ENCODE data around the gene CCDC106. TPM values are rescaled to one million over a fixed set of nuclear protein-coding genes. Genes with fewer than 3 reads are reported as not detected.

CCDC106 gene
- total RNA-seq, 2 experiments from 2014 or later = 29.0 to 30.1 TPM

GRCh38 chr19:55681131-55682092, 33.4 kb downstream of the CCDC106 start:
- no peaks in the 10 kb centered on the region for H4K20me1 ChIP-seq (ENCODE audit: insufficient read depth, low read length)
- CTCF ChIA-PET (ENCODE audit: unreplicated experiment) = no interaction called here

GRCh38 chr19:55683449-55684261, 35.6 kb downstream of the CCDC106 start:
- CTCF ChIA-PET (ENCODE audit: unreplicated experiment) = interaction anchor here (0.6 kb wide), 1 partner anchor 455 kb away, joined by 3 read pairs; the partner anchor contains the start of gene TMEM86B
- BruUV-seq (replicated peaks) = no TSS peak
- no peak for TF ChIP-seq CTCF (conservative IDR thresholded peaks at IDR 0.05; ENCODE audit: low read length)
- no peak for TF ChIP-seq EZH2phosphoT487 (IDR thresholded peaks at IDR 0.05; ENCODE audit: borderline replicate concordance, low read depth, low read length)
- Histone ChIP-seq H3K79me2 (ENCODE audit: insufficient read depth, low read depth, low read length) (peaks cover 64% of the 10 kb centered on the region), H3K4me2 (ENCODE audit: low read length) (no peak overlapping the region), H4K20me1 (ENCODE audit: insufficient read depth, low read length) (no peaks in the 10 kb centered on the region), H3K36me3 (ENCODE audit: insufficient read depth, low read length) (peaks cover 96% of the 10 kb centered on the region), H3K4me3 (ENCODE audit: low read depth, low read length, poor library complexity, severe bottlenecking) (no peak overlapping the region), H3K27ac (ENCODE audit: low read depth, low read length, poor library complexity, severe bottlenecking) (no peak overlapping the region), H3K9me2 (ENCODE audit: insufficient read depth, low read length) (no peaks in the 10 kb centered on the region), H3K9me3 (ENCODE audit: low read length) (no peaks in the 10 kb centered on the region), H3K4me1 (ENCODE audit: insufficient read depth, low read length, poor library complexity, severe bottlenecking) (peaks cover 22% of the 10 kb centered on the region), H2AFZ (ENCODE audit: low read length) (no peak overlapping the region)
- intact Hi-C loops (cut with micrococcal nuclease; ENCODE audit: unreplicated experiment) = no loop called here
- no peak for DNase-seq (ENCODE audit: low spot score)
- POLR2A ChIA-PET = no interaction called here

More at GRCh38 chr19:55681131-55682092, 33.4 kb downstream of the CCDC106 start:
- H3K9me2 ChIP-seq (ENCODE audit: insufficient read depth, low read length) = no peaks in the 10 kb centered on the region
- H2AFZ ChIP-seq (ENCODE audit: low read length) = no peak overlapping the region
- H3K36me3 ChIP-seq (ENCODE audit: insufficient read depth, low read length) = peaks cover 87% of the 10 kb centered on the region
- peaks cover 75% of the 10 kb centered on the region for H3K79me2 ChIP-seq (ENCODE audit: insufficient read depth, low read depth, low read length)
- no TSS peak for BruUV-seq (replicated peaks)
- no peaks in the 10 kb centered on the region for H3K9me3 ChIP-seq (ENCODE audit: low read length)
- intact Hi-C loops (cut with micrococcal nuclease; ENCODE audit: unreplicated experiment) = no loop called here
- no peak overlapping the region for H3K27ac ChIP-seq (ENCODE audit: low read depth, low read length, poor library complexity, severe bottlenecking)
- POLR2A ChIA-PET = interaction anchor here (0.6 kb wide), 1 partner anchor 51 kb away, joined by 3 read pairs; no protein-coding TSS in a partner anchor
- peaks cover 42% of the 10 kb centered on the region for H3K4me1 ChIP-seq (ENCODE audit: insufficient read depth, low read length, poor library complexity, severe bottlenecking)
- no peak for DNase-seq (ENCODE audit: low spot score)
- H3K4me2 ChIP-seq (ENCODE audit: low read length) = no peak overlapping the region
- no peak overlapping the region for H3K4me3 ChIP-seq (ENCODE audit: low read depth, low read length, poor library complexity, severe bottlenecking)
- TF ChIP-seq EZH2phosphoT487 (IDR thresholded peaks at IDR 0.05; ENCODE audit: borderline replicate concordance, low read depth, low read length) = no peak
- TF ChIP-seq CTCF (conservative IDR thresholded peaks at IDR 0.05; ENCODE audit: low read length) = no peak

All from OCI-LY7 (cell line).